GM19023 (cell line): ENCODE measurements around the gene DUS3L.

ENCODE experiments used
- ATAC-seq: cut with Tn5 transposase; IDR thresholded peaks from one replicate; pipeline ENCODE4 v1.9.1; 2021; ENCODE audit warnings: mild to moderate bottlenecking, moderate library complexity; ENCODE audit not compliant: unreplicated experiment

The DUS3L gene

DNA sequence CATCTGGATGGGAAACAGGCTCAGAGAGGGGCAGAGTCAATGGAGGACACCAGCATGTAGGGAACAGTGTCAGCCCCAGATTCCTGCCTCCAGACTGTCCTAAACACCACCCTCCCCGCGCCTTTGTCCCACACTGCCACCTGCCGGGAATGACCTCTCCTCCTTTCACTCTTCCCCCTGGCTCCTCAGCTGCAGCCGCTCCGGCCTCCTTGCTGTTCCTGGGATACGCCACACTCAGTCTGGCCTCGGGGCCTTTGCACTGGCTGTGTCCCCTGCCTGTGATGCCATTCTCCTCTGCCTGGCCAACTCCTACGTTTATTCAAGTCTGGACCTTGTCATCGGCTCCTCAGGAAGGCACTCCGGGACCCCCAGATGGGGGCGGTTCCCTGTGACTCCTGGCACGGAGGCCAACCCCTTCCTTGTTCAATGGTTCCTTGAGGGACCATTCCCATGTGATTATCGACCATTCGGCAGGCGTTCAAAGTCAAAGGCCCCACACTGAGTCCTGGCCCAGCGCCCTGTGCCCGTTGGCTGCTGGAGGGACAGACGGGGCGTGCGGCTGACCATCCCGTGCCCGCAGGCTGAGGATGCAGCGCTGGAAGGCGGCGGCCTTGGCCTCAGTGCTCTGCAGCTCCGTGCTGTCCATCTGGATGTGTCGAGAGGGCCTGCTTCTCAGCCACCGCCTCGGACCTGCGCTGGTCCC is 32.8 kb upstream of the DUS3L start:
- no peak for ATAC-seq

DNA sequence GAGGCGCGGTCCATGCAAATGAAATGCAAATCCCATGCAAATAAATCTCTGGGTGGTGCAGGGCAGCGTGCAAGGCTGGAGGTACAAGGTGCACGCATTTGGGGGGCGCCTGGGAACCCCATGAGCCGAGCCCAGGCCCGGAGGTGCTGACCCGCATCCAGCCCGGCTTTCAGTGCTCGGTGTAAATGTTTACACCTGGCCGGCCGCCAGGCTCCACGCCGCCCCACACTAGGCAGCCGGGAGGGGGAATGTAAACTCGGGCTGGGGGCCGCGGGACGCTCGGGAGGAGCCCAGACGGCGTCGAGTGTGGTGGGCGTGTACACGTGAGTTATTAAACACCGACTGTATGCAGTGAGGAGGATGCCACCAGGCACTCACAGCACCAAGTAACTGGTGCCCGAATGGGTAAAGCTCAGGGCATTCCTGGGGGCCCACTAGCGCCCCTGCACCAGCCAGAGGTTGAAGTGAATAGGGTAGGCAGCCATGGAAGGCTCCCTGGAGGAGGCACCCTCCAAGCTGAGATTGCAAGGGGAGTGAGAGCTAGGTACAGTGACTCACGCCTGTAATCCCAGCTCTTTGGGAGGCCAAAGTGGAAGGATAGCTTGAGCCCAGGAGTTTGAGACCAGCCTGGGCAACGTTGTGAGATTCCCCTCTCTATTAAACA is 31.4 kb upstream of the DUS3L start:
- no peak for ATAC-seq

DNA sequence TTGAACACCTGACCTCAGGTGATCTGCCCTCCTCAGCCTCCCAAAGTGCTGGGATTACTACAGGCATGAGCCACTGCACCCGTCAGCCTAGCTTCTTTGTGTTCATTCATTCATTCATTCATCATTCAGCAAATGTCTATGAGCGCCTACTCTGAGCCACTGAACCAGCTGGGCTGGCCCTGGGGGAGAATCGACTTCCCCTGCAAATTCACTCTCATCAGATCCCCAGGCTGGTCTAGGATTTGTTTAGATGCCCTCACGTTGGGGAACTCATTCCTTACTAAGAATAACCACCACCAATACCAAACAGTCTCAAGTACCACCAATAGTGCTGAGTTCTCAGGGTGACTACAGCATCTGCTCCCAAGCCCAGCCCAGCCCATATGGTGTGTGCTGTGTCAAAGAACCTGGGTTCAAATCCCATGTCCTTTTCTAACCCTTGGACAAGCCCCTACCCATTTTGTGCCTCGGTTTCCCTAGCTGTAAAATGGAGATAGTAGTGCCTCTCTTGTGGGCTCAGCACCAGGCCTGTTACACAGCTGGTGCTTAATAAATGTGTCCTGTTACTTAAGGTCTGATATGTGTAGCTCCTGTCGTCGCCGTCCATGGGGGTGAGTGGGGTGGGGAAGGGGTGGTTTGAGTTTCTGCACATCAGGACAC is 30.7 kb upstream of the DUS3L start:
- ATAC-seq = no peak

DNA sequence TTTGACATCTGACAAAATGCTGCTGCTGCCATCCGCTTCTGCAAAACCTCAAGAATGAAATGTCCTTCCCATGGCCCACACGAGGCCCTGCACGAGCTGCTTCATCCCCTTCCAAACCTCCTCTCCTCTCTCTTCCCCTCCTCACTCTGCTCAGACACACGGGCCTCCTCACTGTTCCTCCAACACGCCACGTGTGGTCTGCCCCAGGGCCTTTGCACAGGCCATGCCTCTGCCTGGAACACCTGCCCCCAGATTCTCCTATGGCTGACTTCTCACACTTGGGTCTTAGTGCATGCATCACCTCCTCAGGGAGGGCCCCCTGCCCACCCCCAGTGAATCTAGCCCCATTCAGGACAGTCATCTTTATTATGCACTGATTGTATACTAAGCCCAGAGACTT is 29.8 kb upstream of the DUS3L start:
- no peak for ATAC-seq

DNA sequence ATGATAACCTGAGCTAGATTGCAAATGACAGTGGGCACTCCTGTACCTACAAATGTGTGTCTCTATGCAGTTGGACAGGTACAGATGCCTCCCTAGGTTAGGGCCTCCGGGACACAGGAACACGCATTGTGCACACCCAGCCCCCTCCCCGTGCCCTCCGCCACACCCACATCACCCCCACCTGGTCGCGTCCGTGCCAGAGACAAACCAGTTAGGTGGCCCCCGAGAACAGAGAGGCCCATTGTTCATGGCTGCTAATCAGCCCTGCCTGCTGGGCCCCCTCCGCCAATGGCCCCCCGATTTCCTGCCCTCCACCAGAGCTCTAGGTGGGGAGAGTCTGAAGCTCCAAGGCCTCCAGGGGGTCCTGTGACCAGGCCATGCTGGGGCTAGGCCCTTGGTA is 27.6 kb upstream of the DUS3L start:
- no peak for ATAC-seq

DNA sequence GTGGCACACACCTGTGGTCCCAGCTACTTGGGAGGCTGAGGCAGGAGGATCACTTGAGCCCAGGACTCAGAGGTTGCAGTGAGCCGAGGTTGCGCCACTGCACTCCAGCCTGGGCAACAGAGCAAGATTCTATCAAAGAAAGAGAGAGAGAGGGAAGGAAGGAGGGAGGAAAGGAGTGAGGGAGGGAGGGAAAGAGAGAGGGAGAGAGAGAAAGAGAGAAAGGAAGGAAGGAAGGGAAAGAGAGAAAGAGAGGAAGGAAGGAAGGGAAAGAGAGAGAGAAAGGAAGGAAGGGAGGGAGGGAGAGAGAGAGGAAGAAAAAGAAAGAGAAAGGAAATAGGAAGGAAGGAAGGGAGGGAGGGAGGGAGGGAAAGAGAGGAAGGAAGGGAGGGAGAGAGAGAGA is 26.3 kb upstream of the DUS3L start:
- no peak for ATAC-seq

DNA sequence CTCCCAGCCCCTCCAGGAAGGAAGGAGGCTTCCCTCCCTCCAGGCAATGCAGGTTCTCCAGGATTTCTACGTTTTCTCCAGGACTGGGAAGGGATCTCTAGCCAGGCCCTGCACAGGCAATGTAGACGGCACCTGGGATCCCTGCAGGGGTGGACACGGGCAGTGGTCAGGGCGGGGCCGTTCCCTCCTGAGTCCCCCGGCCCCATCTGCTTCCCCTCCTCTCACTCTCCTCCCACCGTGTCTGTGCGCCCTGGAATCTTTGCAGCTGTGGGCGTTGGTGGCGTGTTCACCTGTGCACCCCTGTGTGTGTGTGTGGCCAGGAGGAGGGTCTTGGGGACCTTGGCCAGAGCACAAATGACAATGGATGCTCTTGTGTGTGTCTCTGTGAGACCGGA is 23.9 kb upstream of the DUS3L start:
- ATAC-seq = no peak

DNA sequence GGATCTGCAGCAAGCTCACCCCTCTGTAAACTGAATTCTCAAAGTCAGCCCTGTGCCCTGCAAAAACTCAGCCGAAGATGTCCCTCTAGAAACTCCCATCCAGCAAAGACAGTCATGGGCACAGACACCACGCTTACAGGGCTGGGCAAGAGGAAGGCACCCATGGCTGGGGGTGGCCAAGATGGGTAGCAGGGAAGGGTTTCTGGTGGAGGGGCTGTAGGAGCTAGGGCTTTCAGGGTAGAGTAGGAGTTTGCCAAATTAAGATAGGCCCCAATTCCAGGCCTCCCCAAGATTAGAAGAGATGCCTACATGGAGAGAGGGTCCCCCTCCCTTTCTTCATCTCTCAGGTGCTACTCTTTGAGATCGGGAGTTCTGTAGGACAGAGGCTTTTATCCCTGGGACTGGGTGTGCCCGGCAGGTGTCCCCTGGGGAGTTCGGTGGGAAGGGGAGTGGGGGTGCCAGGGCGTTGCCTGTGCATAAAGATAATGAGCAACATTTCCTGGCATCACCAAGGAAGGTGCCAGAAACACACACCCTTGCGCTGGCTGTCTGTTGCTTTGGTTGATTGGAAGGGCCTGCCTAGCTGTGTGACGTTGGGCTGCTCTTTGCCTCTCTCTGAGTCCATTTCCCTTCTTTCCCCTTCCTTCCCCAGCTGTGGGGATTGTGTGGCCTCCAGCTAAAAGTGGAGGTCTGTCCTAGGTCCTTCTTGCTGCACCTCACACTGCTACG is 23.3 kb upstream of the DUS3L start:
- no peak for ATAC-seq

DNA sequence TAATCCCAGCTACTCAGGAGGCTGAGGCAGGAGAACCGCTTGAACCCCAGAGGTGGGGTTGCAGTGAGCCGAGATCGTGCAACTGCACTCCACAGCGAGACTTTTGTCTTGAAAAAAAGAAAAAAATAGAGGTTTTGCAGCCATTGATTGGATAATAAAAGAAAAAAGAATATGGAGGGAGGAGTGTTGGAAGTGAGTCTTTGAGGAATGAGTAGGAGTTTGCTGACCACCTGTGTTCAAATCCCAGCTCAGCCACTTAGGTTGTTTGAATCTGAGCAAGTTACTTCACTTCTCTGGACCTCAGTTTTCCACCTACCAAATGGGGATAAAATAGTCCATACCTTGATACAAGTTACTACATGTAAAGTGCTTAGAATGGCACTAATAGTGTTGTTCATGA is 20.2 kb upstream of the DUS3L start:
- ATAC-seq = no peak

DNA sequence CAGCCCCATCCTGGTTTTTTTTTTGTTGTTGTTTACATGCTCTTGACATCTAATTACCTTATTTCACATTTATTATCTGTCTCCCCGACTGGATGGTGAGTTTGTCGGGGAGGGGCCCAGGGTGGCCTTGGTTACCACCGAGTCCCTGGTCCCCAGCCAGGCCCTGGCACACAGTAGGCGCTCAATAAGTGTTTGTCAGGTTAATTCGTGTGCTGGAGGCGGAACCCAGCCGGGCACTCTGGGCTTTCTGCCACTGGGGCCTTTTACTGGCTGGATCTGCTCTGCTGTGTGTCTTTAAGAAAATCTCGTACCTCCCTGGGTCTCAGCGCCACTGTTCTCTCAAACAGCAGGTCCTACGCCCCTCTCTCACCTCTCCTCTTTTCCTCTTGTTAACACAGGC is 18.5 kb upstream of the DUS3L start:
- no peak for ATAC-seq

DNA sequence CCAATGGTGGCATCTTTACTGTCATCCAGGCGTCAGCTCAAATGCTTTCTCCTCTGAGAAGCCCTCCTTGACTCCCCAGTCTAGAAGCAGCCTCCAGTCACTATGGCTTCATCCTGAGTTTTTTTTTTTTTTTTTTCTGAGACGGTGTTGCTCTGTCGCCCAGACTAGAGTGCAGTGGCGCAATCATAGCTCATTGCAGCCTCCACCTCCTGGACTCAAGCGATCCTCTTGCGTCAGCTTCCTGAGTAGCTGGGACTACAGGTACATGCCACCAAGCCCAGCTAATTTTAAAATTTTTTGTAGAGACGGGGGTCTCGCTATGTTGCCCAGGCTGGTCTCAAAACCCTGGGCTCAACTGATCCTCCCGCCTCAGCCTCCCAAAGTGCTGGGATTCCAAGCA is 18.1 kb upstream of the DUS3L start:
- no peak for ATAC-seq

DNA sequence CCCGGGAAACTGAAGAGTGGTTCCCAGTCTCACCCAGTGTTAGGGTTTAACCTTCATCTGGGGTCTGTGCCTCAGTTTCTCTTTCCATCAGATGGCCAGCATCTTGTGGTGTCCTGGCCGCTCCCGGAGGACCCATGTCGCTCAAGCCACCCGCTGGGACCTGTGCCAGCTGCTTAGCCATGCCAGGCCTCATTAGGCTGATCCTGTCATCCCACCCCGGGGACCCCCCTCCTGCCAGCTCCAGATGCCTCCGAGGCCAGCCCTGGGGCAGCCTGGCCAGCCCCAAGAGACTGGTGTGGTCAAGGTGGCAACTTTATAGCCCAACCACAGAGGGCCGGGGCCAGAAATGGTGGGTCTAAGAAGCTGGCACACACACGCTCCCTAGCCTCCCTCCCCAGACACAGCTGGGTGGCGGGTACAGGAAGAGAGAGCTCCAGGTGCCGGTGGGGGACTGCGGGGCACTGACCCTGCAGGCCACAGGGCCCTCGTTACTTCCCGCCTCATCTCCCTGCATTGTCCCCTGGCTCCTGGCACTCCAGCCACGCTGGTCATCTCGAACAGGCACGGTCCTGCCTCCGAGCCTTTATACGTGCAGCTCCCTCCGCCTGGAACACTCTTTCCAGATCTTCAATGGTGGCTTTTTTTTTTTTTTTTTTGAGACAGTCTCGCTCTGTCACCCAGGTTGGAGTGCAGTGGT is 17.3 kb upstream of the DUS3L start:
- ATAC-seq = no peak

DNA sequence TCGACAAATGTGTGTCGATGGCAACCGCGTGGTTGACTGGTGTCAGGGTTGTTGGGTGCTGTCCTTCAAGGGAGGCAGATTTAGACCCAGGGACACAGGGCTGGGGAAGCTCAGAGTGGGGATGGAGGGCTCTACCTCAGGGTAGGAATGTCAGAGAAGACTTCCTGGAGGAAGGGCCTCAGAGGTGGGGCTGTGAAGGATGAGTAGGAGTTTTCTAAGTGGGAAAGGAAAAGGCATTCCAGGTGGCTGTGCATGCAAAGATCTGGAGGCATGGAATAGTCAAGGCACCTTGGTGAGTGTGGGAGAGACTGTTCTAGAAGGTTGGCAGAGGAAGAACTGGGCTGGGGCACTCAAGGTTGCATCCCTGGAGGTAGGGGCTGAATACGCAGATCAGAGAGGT is 15.9 kb upstream of the DUS3L start:
- ATAC-seq = no peak

DNA sequence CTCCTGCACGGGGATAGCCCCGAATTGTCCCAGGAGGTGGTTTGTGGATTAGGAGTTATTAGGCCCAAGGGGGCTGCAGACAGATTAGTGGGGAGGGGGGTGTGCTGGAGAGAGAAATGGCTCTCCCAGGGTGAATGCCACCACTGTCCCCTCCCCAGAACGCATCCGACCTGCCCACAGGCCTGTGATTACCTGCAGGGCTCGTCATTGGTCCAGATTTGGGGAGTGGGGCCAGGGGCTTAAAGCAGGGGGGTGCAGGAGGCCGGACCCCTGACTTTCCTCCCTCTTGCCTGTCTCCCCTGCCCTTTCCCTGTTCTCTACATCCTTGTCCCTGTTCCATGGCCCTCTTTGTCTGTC is 15.1 kb upstream of the DUS3L start:
- no peak for ATAC-seq

DNA sequence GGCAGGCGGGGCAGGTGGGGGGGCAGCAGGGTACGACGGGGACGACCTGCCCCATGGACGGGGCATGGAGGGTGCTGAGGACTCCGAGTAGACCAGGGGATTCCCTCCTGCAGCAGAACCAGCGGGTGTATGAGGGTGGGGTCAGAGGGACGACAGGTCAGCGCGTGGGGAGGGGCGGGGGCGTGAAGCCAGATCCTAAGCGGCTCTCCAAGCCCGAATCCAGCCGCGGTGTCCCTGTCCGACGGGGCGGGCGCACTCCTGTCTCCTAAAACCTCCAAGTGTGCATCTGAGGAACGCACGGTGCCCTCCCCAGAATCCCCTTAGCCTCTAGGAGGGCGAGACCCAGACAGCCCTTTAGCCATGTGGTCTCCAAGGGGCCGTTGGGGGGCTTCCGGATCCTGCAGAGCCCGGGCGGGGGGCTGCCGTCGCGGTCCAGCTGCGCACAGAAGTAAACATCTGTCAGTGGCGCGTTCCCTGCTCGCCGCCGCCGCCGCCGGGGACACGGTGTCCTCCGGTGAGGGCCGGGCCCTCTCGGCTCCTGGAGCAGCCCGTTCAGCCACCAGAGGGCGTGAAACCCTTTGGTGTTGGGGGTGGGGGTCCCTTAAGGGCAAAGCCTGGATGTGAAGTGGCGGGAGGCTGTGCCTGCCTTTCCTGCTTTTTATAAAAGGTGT is 14.6 kb upstream of the DUS3L start:
- ATAC-seq = no peak

DNA sequence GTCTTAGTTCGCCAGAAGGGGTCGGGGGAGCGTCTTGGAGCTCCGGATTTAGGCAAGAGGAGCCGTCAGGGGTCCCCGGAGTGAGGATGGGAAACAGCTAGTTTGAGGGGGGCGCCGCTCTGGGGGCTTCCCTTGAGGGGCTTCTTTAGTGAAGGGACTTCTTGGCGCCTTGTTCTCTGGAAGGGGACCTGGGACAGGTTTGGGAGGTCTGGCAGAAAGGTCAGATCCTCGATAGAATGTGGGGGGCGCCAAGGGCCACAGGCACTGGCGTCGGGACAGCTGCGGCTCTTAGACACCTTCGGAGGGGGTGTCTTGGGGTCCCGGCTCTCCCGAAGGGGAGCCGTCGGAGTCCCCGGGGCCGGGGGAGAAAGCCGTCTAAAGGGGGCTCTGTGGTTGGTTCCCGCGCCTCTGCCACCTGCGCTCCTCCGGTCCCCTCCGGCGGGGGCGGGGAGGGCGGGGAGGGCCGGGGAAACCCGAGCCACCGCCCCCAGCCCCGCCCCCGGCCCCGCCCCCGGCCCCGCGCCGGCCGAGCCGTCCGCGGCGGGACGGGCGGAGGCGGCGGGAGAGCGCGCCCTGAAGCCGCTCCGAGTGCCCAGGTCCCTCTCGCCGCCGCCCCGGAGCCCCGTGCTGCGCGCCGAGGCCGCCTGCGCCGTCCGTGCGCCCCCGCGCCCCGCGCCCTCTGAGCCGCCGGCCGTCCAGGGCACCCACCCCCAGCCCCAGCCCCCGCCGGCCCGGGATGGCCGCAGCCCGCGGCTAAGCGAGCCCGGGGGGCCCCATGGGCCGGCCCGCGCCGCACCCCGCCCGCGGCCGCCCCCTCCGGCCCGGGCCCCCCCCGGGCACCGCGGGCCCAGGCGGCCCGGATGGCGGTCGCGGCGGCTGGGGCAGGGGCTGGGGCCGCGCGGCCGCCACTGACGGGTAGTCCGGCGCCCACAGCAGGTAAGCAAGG is 13.8 kb upstream of the DUS3L start, which contains the start of gene NRTN:
TSS of gene NRTN (plus strand) at position 552 of the 946 bp plus-strand sequence. CDS start 19,099 bp downstream, outside the sequence.
- ATAC-seq = no peak

DNA sequence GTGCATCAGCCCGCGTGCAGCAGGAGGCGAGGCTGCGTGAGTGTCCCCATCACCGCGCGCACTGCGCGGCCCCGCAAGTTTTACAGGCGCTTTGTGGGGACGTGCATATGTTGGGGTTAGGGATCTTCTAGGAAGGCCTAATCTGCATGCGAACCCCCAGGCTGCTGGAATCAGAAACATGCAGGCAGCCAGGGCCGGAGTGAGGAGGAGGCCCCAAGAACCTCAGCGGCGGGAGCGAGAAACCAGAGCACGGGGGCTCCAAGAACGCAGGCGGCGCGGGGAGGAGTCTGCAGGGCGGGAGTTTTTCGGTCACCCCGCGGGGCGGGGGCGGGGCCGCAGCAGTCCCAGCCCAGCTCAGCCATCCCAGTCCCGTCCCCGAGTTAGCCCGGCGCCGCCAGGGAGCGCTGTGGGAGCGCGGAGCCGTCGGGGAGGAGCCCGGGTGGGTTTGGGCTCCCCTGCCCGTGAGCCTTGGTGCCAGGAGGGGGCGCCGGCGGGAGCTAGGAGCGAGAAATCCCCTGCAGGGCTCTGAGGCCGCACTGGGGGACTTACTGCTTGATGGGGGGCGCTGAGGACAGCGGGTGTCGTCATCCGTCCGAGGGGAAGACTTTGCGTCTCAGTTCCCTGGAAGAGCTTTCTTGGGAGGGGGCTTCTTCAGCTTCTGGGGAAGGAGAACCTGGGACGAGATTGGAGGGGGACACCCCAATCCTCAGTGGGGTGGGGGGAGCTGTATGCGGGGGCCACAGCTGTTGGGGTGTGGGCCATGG is 13.0 kb upstream of the DUS3L start:
- peak; percentile 50 for ATAC-seq

DNA sequence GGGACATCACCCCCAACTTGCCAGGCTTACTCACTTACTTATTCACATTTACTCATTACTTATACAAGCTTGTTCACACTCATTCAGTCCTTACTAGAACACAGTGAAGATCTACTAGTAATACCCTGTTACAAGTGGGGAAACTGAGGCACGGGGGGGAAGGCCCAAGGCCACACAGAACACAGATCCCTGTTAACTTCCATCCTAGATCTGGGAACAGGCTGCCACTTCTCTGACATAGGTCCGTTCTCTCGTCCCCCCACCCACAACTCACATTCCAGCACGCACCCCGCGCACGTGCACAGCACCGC is 12.4 kb upstream of the DUS3L start:
- no peak for ATAC-seq
